OCI-LY7 (cell line): ENCODE measurements around the gene NCK2.

Experiments used
- CTCF ChIP-seq: fragments of 200-600 bp; sonication (generic); conservative IDR thresholded peaks from 2 replicates; pipeline ENCODE4 v1.5.1; 2014; ENCODE audit warnings: mild to moderate bottlenecking, antibody characterized with exemption, low read length, moderate library complexity, mixed read lengths
- EZH2phosphoT487 ChIP-seq: fragments of 200-600 bp; sonication (generic); IDR thresholded peaks from 2 replicates; pipeline ENCODE4 v1.6.1; 2018; ENCODE audit warnings: low read depth, borderline replicate concordance, mild to moderate bottlenecking, mixed run types, antibody characterized with exemption, low read length, moderate library complexity, mixed read lengths

GRCh38 chr2:105748566-105748965 lies 3.9 kb downstream of the NCK2 start:
- TF ChIP-seq CTCF = no peak
- TF ChIP-seq EZH2phosphoT487 = no peak
